ENCODE data around the gene RRP15.
A peak's percentile ranks its signal among the peaks of the same experiment; 100 is the strongest.

DNA sequence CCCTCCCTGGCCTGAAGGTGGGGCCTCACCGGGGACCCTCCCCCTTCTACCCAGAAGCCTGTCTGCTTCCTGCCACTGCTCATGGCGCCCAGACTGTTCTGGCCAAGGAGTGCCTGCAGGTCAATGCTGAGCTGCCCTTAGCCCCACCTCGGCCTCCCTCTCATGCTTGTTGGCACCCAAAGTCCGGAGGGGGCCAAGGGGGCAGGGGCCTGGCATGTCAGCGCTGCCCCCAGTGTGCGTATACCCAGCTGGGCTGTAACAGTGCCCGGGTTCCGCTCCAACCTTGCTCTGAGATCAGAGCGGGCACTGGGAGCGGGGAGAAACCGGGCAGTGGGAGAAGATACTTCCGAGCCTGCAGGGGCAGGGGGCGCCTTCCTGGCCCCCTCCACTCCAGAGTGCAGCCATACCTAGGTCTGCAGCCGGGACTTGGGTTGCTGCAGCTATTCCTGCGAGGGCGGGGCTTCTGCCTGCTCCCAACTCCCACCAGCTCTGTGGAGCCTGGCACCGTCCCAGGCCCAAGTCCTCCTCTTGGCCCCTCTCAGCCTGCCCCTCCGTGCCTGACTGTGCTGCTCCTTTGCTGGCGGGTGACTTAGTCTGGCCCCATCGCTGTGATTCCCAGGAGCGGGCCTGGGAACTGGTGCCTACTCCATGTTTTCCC lies 38.6 kb downstream of the RRP15 start:
- TF ChIP-seq POLR2AphosphoS5 (IDR thresholded peaks at IDR 0.05), result peak in 1 of 3 donors; percentile 38
- TF ChIP-seq, protein P1, sequence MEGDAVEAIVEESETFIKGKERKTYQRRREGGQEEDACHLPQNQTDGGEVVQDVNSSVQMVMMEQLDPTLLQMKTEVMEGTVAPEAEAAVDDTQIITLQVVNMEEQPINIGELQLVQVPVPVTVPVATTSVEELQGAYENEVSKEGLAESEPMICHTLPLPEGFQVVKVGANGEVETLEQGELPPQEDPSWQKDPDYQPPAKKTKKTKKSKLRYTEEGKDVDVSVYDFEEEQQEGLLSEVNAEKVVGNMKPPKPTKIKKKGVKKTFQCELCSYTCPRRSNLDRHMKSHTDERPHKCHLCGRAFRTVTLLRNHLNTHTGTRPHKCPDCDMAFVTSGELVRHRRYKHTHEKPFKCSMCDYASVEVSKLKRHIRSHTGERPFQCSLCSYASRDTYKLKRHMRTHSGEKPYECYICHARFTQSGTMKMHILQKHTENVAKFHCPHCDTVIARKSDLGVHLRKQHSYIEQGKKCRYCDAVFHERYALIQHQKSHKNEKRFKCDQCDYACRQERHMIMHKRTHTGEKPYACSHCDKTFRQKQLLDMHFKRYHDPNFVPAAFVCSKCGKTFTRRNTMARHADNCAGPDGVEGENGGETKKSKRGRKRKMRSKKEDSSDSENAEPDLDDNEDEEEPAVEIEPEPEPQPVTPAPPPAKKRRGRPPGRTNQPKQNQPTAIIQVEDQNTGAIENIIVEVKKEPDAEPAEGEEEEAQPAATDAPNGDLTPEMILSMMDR (IDR thresholded peaks at IDR 0.05 in 8 of 11, conservative IDR thresholded peaks at IDR 0.05 in 3 of 11), result no peak
